ENCODE results near the gene C4B. TPM values are rescaled to one million over a fixed set of nuclear protein-coding genes. Genes with fewer than 3 reads are reported as not detected.

Gene C4B
- total and polyA plus RNA-seq, 2 donors (not counting 1 experiment from before 2014, with no cell fraction given), result 4.7 to 7.4 TPM

- H3K9me3 Mint-ChIP-seq (ENCODE audit: insufficient read depth), result no peaks in the 10 kb centered on the region
- Histone ChIP-seq H3K79me2 (ENCODE audit: control insufficient read depth, insufficient read depth, low read length) (peaks cover 9% of the 10 kb centered on the region), H3K27ac (ENCODE audit: low read length in 2 of 2) (no peak overlapping the region), H3K4me2 (replicated peaks; ENCODE audit: low read depth, low read length, poor library complexity, severe bottlenecking) (no peak overlapping the region), H3K36me3 (replicated peaks in 1 of 2; ENCODE audit: control extremely low read depth in 1 of 2, control insufficient read depth in 1 of 2, extremely low read depth in 1 of 2, insufficient read depth in 2 of 2, low read length in 1 of 2) (peaks cover 2 to 66% of the 10 kb centered on the region in 2 experiments), H2AFZ (ENCODE audit: insufficient read depth, low read depth, low read length, poor library complexity, severe bottlenecking) (no peak overlapping the region), H4K20me1 (ENCODE audit: control insufficient read depth, insufficient read depth, low read length, poor library complexity, severe bottlenecking) (no peaks in the 10 kb centered on the region), H3K4me3 (ENCODE audit: control extremely low read depth in 1 of 5, extremely low read depth in 1 of 5, insufficient read depth in 1 of 5, low read depth in 2 of 5, low read length in 4 of 5) (no peak overlapping the region), H3K9me3 (ENCODE audit: control extremely low read depth in 1 of 3, control insufficient read depth in 2 of 3, insufficient read depth in 1 of 3, low read length in 2 of 3) (no peaks in the 10 kb centered on the region), H3K9ac (ENCODE audit: low read length) (no peak overlapping the region), H3K27me3 (replicated peaks in 1 of 4; ENCODE audit: control extremely low read depth in 1 of 4, control insufficient read depth in 3 of 4, insufficient read depth in 4 of 4, low read length in 3 of 4) (no peaks in the 10 kb centered on the region), H3K4me1 (ENCODE audit: control insufficient read depth in 2 of 2, insufficient read depth in 2 of 2, low read length in 2 of 2) (peaks cover 18 to 23% of the 10 kb centered on the region in 2 donors)
- ChIA-PET CTCF (no interaction called here), POLR2A (interaction anchor here (0.8 kb wide), 1 partner anchor 162 kb away, joined by 3 read pairs; the partner anchor contains the start of gene LSM2)
- H3K27ac Mint-ChIP-seq, result no peak overlapping the region
- ATAC-seq (ENCODE audit: low read depth) (no peak), DNase-seq (no peak)
- H3K4me3 Mint-ChIP-seq, result no peak overlapping the region
- TF ChIP-seq EZH2 (IDR thresholded peaks at IDR 0.05; ENCODE audit: borderline replicate concordance, insufficient read depth, low read depth, low read length, poor library complexity, severe bottlenecking), result no peak
- TF ChIP-seq CTCF (IDR thresholded peaks at IDR 0.05), result no peak
- peaks cover 32% of the 10 kb centered on the region for H3K4me1 Mint-ChIP-seq
- intact Hi-C loops (cut with micrococcal nuclease), result no loop called here
- H3K27me3 Mint-ChIP-seq, result no peaks in the 10 kb centered on the region
- WGBS (ENCODE audit: insufficient coverage), result 94% methylated on average over 11 of the region's 11 CpGs
Measured at GRCh38 chr6:31968326-31968725, 46.3 kb upstream of the C4B start.

- Histone ChIP-seq H3K4me2 (replicated peaks; ENCODE audit: low read depth, low read length, poor library complexity, severe bottlenecking) (no peak overlapping the region), H3K27me3 (replicated peaks in 1 of 4; ENCODE audit: control extremely low read depth in 1 of 4, control insufficient read depth in 3 of 4, insufficient read depth in 4 of 4, low read length in 3 of 4) (no peaks in the 10 kb centered on the region), H3K9me3 (ENCODE audit: control extremely low read depth in 1 of 3, control insufficient read depth in 2 of 3, insufficient read depth in 1 of 3, low read length in 2 of 3) (no peaks in the 10 kb centered on the region), H3K9ac (ENCODE audit: low read length) (no peak overlapping the region), H3K4me1 (ENCODE audit: control insufficient read depth in 2 of 2, insufficient read depth in 2 of 2, low read length in 2 of 2) (peaks cover 18 to 23% of the 10 kb centered on the region in 2 donors), H4K20me1 (ENCODE audit: control insufficient read depth, insufficient read depth, low read length, poor library complexity, severe bottlenecking) (no peaks in the 10 kb centered on the region), H3K36me3 (replicated peaks in 1 of 2; ENCODE audit: control extremely low read depth in 1 of 2, control insufficient read depth in 1 of 2, extremely low read depth in 1 of 2, insufficient read depth in 2 of 2, low read length in 1 of 2) (peaks cover 2 to 59% of the 10 kb centered on the region in 2 experiments), H3K79me2 (ENCODE audit: control insufficient read depth, insufficient read depth, low read length) (peaks cover 11% of the 10 kb centered on the region), H2AFZ (ENCODE audit: insufficient read depth, low read depth, low read length, poor library complexity, severe bottlenecking) (no peak overlapping the region), H3K27ac (ENCODE audit: low read length in 2 of 2) (no peak overlapping the region), H3K4me3 (ENCODE audit: control extremely low read depth in 1 of 5, extremely low read depth in 1 of 5, insufficient read depth in 1 of 5, low read depth in 2 of 5, low read length in 4 of 5) (no peak overlapping the region)
- ChIA-PET CTCF (no interaction called here), POLR2A (interaction anchor here (0.8 kb wide), 2 partner anchors 162 to 342 kb away, joined by 3 read pairs; partner anchors contain the start of gene LSM2)
- no peak overlapping the region for H3K27ac Mint-ChIP-seq
- TF ChIP-seq EZH2 (IDR thresholded peaks at IDR 0.05; ENCODE audit: borderline replicate concordance, insufficient read depth, low read depth, low read length, poor library complexity, severe bottlenecking), result no peak
- TF ChIP-seq CTCF (IDR thresholded peaks at IDR 0.05), result no peak
- H3K9me3 Mint-ChIP-seq (ENCODE audit: insufficient read depth), result no peaks in the 10 kb centered on the region
- DNase-seq (no peak), ATAC-seq (ENCODE audit: low read depth) (no peak)
- WGBS (ENCODE audit: insufficient coverage), result 91% methylated on average over 17 of the region's 23 CpGs
- peak overlapping the region; percentile 46 for H3K4me3 Mint-ChIP-seq
- intact Hi-C loops (cut with micrococcal nuclease), result no loop called here
- no peaks in the 10 kb centered on the region for H3K27me3 Mint-ChIP-seq
- peaks cover 34% of the 10 kb centered on the region for H3K4me1 Mint-ChIP-seq
Measured at GRCh38 chr6:31968791-31969711, 45.5 kb upstream of the C4B start.
